Neural progenitor cell (in vitro differentiated cells): ENCODE results near the gene CDH11. TPM values are rescaled to one million over a fixed set of nuclear protein-coding genes. Genes with fewer than 3 reads are reported as not detected.

Experiments
- DNase-seq: peaks from one replicate; pipeline ENCODE4 v3.0.0-alpha.2; 2016; ENCODE audit warnings: low spot score
- H2AFZ ChIP-seq: fragments of 200-600 bp; sonication (generic); replicated peaks from 2 replicates; pipeline ENCODE4 v1.6.1; 2016; ENCODE audit warnings: antibody characterized with exemption
- H3F3A ChIP-seq: fragments of 200-600 bp; sonication (generic); 2 replicates; pipeline ENCODE4 v1.6.1; 2016; ENCODE audit warnings: antibody characterized with exemption, low read depth
- H3K27ac ChIP-seq: fragments of 200-600 bp; sonication (generic); 2 replicates; pipeline ENCODE4 v1.5.1; 2016; ENCODE audit warnings: mild to moderate bottlenecking
- H3K27me3 ChIP-seq: fragments of 200-600 bp; sonication (generic); 2 replicates; pipeline ENCODE4 v1.6.1; 2016; ENCODE audit warnings: mild to moderate bottlenecking, moderate library complexity
- H3K36me3 ChIP-seq: fragments of 200-600 bp; sonication (generic); 2 replicates; pipeline ENCODE4 v1.5.1; 2016
- H3K4me1 ChIP-seq: fragments of 200-600 bp; sonication (generic); 2 replicates; pipeline ENCODE4 v1.6.1; 2016; ENCODE audit warnings: mixed run types
- H3K4me2 ChIP-seq: fragments of 200-600 bp; sonication (generic); 2 replicates; pipeline ENCODE4 v1.6.1; 2016
- H3K4me3 ChIP-seq: fragments of 200-600 bp; sonication (generic); 2 replicates; pipeline ENCODE4 v1.5.1; 2016
- H3K79me2 ChIP-seq: fragments of 200-600 bp; sonication (generic); 2 replicates; pipeline ENCODE4 v1.6.1; 2016; ENCODE audit warnings: low read depth
- H3K9ac ChIP-seq: fragments of 200-600 bp; sonication (generic); 2 replicates; pipeline ENCODE4 v1.6.1; 2016
- H3K9me3 ChIP-seq: fragments of 200-600 bp; sonication (generic); 2 replicates; pipeline ENCODE4 v1.5.1; 2016; ENCODE audit warnings: low read depth
- H4K20me1 ChIP-seq: fragments of 200-600 bp; sonication (generic); 2 replicates; pipeline ENCODE4 v1.6.1; 2016; ENCODE audit warnings: low read depth
- H3K27ac Mint-ChIP-seq: 3 replicates; pipeline ENCODE4 v1.8.0; 2021; ENCODE audit warnings: mixed read lengths
- H3K27me3 Mint-ChIP-seq: 2 replicates; pipeline ENCODE4 v1.8.0; 2022; ENCODE audit warnings: low read depth, mild to moderate bottlenecking, inconsistent platforms, moderate library complexity, mixed read lengths; ENCODE audit not compliant: insufficient read depth
- H3K36me3 Mint-ChIP-seq: 3 replicates; pipeline ENCODE4 v1.8.0; 2021; ENCODE audit warnings: mixed read lengths
- H3K4me1 Mint-ChIP-seq: 3 replicates; pipeline ENCODE4 v1.8.0; 2021; ENCODE audit warnings: mixed read lengths
- H3K4me3 Mint-ChIP-seq: 3 replicates; pipeline ENCODE4 v1.8.0; 2021; ENCODE audit warnings: mild to moderate bottlenecking, moderate library complexity, mixed read lengths
- H3K9me3 Mint-ChIP-seq: 3 replicates; pipeline ENCODE4 v1.8.0; 2020; ENCODE audit warnings: mixed read lengths
- EZH2 ChIP-seq: fragments of 200-600 bp; sonication (generic); IDR thresholded peaks from 2 replicates; pipeline ENCODE4 v1.6.1; 2017; ENCODE audit warnings: antibody characterized with exemption, mild to moderate bottlenecking, moderate library complexity
- EZH2phosphoT487 ChIP-seq: fragments of 200-600 bp; sonication (generic); IDR thresholded peaks from 2 replicates; pipeline ENCODE4 v1.6.1; 2017; ENCODE audit warnings: antibody characterized with exemption
- total RNA-seq: library from RNA; depleted of rRNA; stranded (reverse); fragments of >200 nt; gene quantifications from 2 replicates; pipeline ENCODE4 v1.2.3, GENCODE V29; 2015; ENCODE audit warnings: low replicate concordance
- TF ChIP-seq, protein P1 (sequence below): fragments of 200-600 bp; sonication (generic); IDR thresholded peaks from 2 replicates; pipeline ENCODE4 v1.5.1; 2017; ENCODE audit warnings: antibody characterized with exemption, mild to moderate bottlenecking

The CDH11 gene
- total RNA-seq, 1 donor from 2014 or later: 98.5 TPM

DNA sequence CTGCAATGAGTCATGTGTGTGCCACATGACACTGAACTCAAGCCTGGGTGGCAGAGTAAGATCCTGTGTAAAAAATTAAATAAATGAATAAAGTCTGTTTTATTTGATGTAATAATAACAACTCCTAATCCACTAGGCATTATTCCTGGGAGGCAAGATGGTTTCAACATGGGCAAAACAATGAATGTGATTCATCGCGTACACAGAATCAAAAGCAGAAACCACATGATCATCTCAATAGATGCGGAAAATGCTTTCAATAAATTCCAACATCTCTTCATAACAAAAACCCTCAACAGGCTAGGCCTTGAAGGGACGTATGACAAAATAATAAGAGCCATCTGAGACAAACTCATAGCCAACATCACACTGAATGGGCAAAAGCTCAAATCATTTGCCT lies 195.4 kb downstream of the CDH11 start:
- Mint-ChIP-seq H3K4me1 (no peaks in the 10 kb centered on the region), H3K9me3 (peaks cover 21% of the 10 kb centered on the region), H3K36me3 (no peaks in the 10 kb centered on the region), H3K27me3 (peaks cover 2% of the 10 kb centered on the region), H3K27ac (no peak overlapping the region), H3K4me3 (no peak overlapping the region)
- H2AFZ ChIP-seq: no peak overlapping the region
- H3K4me1 ChIP-seq: no peaks in the 10 kb centered on the region
- no peaks in the 10 kb centered on the region for H4K20me1 ChIP-seq
- no peaks in the 10 kb centered on the region for H3K79me2 ChIP-seq
- no peaks in the 10 kb centered on the region for H3K36me3 ChIP-seq
- TF ChIP-seq EZH2phosphoT487: no peak
- no peak for TF ChIP-seq EZH2
- TF ChIP-seq, protein P1, sequence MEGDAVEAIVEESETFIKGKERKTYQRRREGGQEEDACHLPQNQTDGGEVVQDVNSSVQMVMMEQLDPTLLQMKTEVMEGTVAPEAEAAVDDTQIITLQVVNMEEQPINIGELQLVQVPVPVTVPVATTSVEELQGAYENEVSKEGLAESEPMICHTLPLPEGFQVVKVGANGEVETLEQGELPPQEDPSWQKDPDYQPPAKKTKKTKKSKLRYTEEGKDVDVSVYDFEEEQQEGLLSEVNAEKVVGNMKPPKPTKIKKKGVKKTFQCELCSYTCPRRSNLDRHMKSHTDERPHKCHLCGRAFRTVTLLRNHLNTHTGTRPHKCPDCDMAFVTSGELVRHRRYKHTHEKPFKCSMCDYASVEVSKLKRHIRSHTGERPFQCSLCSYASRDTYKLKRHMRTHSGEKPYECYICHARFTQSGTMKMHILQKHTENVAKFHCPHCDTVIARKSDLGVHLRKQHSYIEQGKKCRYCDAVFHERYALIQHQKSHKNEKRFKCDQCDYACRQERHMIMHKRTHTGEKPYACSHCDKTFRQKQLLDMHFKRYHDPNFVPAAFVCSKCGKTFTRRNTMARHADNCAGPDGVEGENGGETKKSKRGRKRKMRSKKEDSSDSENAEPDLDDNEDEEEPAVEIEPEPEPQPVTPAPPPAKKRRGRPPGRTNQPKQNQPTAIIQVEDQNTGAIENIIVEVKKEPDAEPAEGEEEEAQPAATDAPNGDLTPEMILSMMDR: no peak
- no peaks in the 10 kb centered on the region for H3F3A ChIP-seq
- no peaks in the 10 kb centered on the region for H3K27me3 ChIP-seq
- H3K27ac ChIP-seq: no peak overlapping the region
- DNase-seq: no peak
- H3K9me3 ChIP-seq: peaks cover 14% of the 10 kb centered on the region
- H3K9ac ChIP-seq: no peak overlapping the region
- no peak overlapping the region for H3K4me3 ChIP-seq
- no peak overlapping the region for H3K4me2 ChIP-seq

DNA sequence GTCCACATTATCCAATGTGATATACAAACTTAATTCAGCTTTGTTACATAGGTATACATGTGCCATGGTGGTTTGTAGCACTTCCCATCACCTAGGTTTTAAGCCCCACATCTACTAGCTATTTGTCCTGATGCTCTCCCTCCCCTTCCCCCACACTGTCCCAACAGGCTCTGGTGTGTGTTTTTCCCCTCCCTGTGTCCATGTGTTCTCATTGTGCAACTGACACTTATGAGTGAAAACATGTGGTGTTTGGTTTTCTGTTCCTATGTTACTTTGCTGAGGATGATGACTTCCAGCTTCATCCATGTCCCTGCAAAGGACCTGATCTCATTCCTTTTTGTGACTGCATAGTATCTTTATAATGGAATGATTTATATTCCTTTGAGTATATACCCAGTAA lies 196.7 kb downstream of the CDH11 start:
- H3K4me1 Mint-ChIP-seq: no peaks in the 10 kb centered on the region
- Histone ChIP-seq H3K27me3 (no peaks in the 10 kb centered on the region), H3K9me3 (peaks cover 14% of the 10 kb centered on the region), H3K27ac (no peak overlapping the region), H3K79me2 (no peaks in the 10 kb centered on the region), H3F3A (no peaks in the 10 kb centered on the region), H2AFZ (no peak overlapping the region), H4K20me1 (no peaks in the 10 kb centered on the region), H3K9ac (no peak overlapping the region), H3K4me1 (no peaks in the 10 kb centered on the region), H3K36me3 (no peaks in the 10 kb centered on the region), H3K4me3 (no peak overlapping the region), H3K4me2 (no peak overlapping the region)
- peaks cover 2% of the 10 kb centered on the region for H3K27me3 Mint-ChIP-seq
- no peak overlapping the region for H3K4me3 Mint-ChIP-seq
- TF ChIP-seq EZH2phosphoT487: no peak
- TF ChIP-seq, protein P1: no peak
- DNase-seq: no peak
- H3K36me3 Mint-ChIP-seq: no peaks in the 10 kb centered on the region
- no peak overlapping the region for H3K27ac Mint-ChIP-seq
- peaks cover 21% of the 10 kb centered on the region for H3K9me3 Mint-ChIP-seq

DNA sequence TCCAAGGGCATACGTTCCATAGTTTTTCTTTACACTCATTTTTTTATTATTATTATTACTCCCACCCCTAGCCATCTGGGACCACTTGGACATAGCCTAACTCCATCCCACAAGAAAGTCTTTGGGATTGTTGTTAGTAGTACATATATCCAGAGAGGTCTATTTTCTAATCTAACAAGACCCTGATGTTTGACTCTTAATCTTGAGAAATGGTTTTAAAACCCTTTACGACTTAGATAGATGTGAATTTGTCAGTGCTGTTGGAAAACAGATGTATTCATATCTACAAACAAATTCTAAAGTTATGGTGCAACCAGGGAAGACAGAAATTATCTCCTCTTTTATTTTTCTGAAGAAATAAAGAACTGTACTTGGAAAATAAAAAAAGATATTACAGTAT lies 197.8 kb downstream of the CDH11 start:
- no peaks in the 10 kb centered on the region for H4K20me1 ChIP-seq
- peaks cover 14% of the 10 kb centered on the region for H3K9me3 ChIP-seq
- DNase-seq: no peak
- no peak overlapping the region for H2AFZ ChIP-seq
- no peak overlapping the region for H3K27ac Mint-ChIP-seq
- H3K4me3 Mint-ChIP-seq: no peak overlapping the region
- no peak overlapping the region for H3K4me3 ChIP-seq
- H3K27me3 ChIP-seq: no peaks in the 10 kb centered on the region
- TF ChIP-seq, protein P1: no peak
- TF ChIP-seq EZH2 (no peak), EZH2phosphoT487 (no peak)
- no peaks in the 10 kb centered on the region for H3K36me3 Mint-ChIP-seq
- H3K36me3 ChIP-seq: no peaks in the 10 kb centered on the region
- H3K27ac ChIP-seq: no peak overlapping the region
- no peaks in the 10 kb centered on the region for H3K4me1 ChIP-seq
- no peaks in the 10 kb centered on the region for H3F3A ChIP-seq
- H3K9ac ChIP-seq: no peak overlapping the region
- no peaks in the 10 kb centered on the region for H3K79me2 ChIP-seq
- H3K4me1 Mint-ChIP-seq: no peaks in the 10 kb centered on the region
- H3K27me3 Mint-ChIP-seq: peaks cover 2% of the 10 kb centered on the region
- H3K9me3 Mint-ChIP-seq: peaks cover 21% of the 10 kb centered on the region
- H3K4me2 ChIP-seq: no peak overlapping the region
